Suppressor macrophage treated with lipopolysaccharide for 4 hours (primary cell): ENCODE measurements around the gene PLEKHM3.
"Not testable (repeated sequence)": the region's sequence is repeated elsewhere in the genome, so short reads cannot be mapped to it uniquely, and the experiment has no call there.

Source experiments
- DNase-seq: peaks from one replicate; pipeline ENCODE4 v3.0.0-alpha.2; 2020

PLEKHM3 gene

GRCh38 chr2:207987025-207987716 lies 38.2 kb downstream of the PLEKHM3 start:
- no peak for DNase-seq

GRCh38 chr2:207984765-207985480 lies 40.4 kb downstream of the PLEKHM3 start:
- no peak for DNase-seq

- DNase-seq: peak; percentile 83
These were observed 41.7 kb downstream of the PLEKHM3 start for GRCh38 chr2:207983641-207984042.

GRCh38 chr2:207978177-207978948 lies 47.0 kb downstream of the PLEKHM3 start:
- DNase-seq: no peak

GRCh38 chr2:207975921-207976320 lies 49.4 kb downstream of the PLEKHM3 start:
- DNase-seq: peak; percentile 73

- DNase-seq: peak; percentile 47
These were observed 51.1 kb downstream of the PLEKHM3 start for GRCh38 chr2:207974216-207974605.

- no peak for DNase-seq
These were observed 54.5 kb downstream of the PLEKHM3 start for GRCh38 chr2:207970826-207971180.

GRCh38 chr2:207970147-207970825 lies 55.0 kb downstream of the PLEKHM3 start:
- no peak for DNase-seq

GRCh38 chr2:207969249-207969648 lies 56.1 kb downstream of the PLEKHM3 start:
- DNase-seq: no peak

GRCh38 chr2:207967121-207967520 lies 58.2 kb downstream of the PLEKHM3 start:
- DNase-seq: no peak

GRCh38 chr2:207960911-207961310 lies 64.4 kb downstream of the PLEKHM3 start:
- no peak for DNase-seq

GRCh38 chr2:207960090-207960489 lies 65.2 kb downstream of the PLEKHM3 start:
- DNase-seq: no peak

GRCh38 chr2:207956771-207957170 lies 68.6 kb downstream of the PLEKHM3 start:
- no peak for DNase-seq

- no peak for DNase-seq
These were observed 69.9 kb downstream of the PLEKHM3 start for GRCh38 chr2:207955456-207955855.

- DNase-seq: no peak
These were observed 72.0 kb downstream of the PLEKHM3 start for GRCh38 chr2:207953354-207953753.

- DNase-seq: no peak
These were observed 72.6 kb downstream of the PLEKHM3 start for GRCh38 chr2:207952564-207953345.

- DNase-seq: peak; percentile 64
These were observed 73.4 kb downstream of the PLEKHM3 start for GRCh38 chr2:207951734-207952470.

GRCh38 chr2:207950761-207951114 lies 74.6 kb downstream of the PLEKHM3 start:
- DNase-seq: no peak

- no peak for DNase-seq
These were observed 75.1 kb downstream of the PLEKHM3 start for GRCh38 chr2:207950063-207950760.

GRCh38 chr2:207949245-207949644 lies 76.1 kb downstream of the PLEKHM3 start:
- DNase-seq: not testable (repeated sequence)

- no peak for DNase-seq
These were observed 80.2 kb downstream of the PLEKHM3 start for GRCh38 chr2:207944979-207945600.
